Prostate gland (tissue), 2 donors: ENCODE results near the gene ING5. TPM values are rescaled to one million over a fixed set of nuclear protein-coding genes. Genes with fewer than 3 reads are reported as not detected.

Experiments
- total RNA-seq, 2 donors: library from RNA; depleted of rRNA; stranded (reverse); fragments of >200 nt; gene quantifications; one replicate each; pipeline ENCODE4 v1.1.0, GENCODE V29; 2016

ING5 gene
- total RNA-seq, 2 donors from 2014 or later = 65.6 to 84.8 TPM

Other genes with a start within 250 kb of the ING5 start
- gene STK25, start 193.5 kb upstream of the ING5 start, total RNA-seq = 100 to 1,000 TPM; 169 to 235 TPM
- 10 to 100 TPM; 58.3 to 91.6 TPM for gene BOK, start 143.3 kb upstream of the ING5 start, total RNA-seq
- gene THAP4, start 64.9 kb upstream of the ING5 start, total RNA-seq = 10 to 100 TPM; 60.8 to 92.9 TPM
- 100 to 1,000 TPM in 1 of 2 donors, 10 to 100 TPM in 1; 63.9 to 162 TPM for gene ATG4B, start 64.3 kb upstream of the ING5 start, total RNA-seq
- 10 to 100 TPM; 26.0 to 35.8 TPM for gene DTYMK, start 15.2 kb upstream of the ING5 start, total RNA-seq
- gene D2HGDH, start 32.6 kb downstream of the ING5 start, total RNA-seq = 10 to 100 TPM; 38.7 to 55.3 TPM
- 1 to 10 TPM in 1 of 2 donors, not detected in 1; 2.4 TPM for gene GAL3ST2, start 74.8 kb downstream of the ING5 start, total RNA-seq
- under 1 TPM in 1 of 2 donors, not detected in 1; 0.62 TPM for gene NEU4, start 107.2 kb downstream of the ING5 start, total RNA-seq
- gene PDCD1, start 156.9 kb downstream of the ING5 start, total RNA-seq = under 1 TPM; 0.27 to 0.80 TPM
- gene RTP5, start 167.7 kb downstream of the ING5 start, total RNA-seq = under 1 TPM; 0.14 to 0.28 TPM